ENCODE measurements around the gene TPP1.

Gene TPP1

DNA sequence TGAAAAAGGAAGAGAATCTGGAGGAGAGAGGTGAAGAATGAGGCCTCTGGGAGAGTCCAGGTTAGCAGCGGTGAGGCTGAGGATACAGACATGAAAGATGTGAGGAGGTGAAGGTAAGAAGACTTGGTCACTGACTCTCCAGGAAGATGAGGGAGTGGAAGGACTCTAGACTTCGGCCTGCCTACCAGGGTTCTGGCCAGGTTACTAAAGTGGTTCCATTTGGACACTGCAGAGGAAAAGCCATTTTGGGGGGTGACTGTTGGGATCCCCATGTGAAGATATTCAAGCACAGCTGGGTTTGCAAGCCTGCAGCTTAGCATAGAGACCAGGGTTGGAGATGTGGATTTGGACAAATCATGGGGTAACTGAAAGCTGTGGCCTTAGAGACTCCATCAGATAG is 28.6 kb upstream of the TPP1 start:
- DNase-seq (ENCODE audit: low read depth in 1 of 2, low spot score in 1 of 2), result no peak

DNA sequence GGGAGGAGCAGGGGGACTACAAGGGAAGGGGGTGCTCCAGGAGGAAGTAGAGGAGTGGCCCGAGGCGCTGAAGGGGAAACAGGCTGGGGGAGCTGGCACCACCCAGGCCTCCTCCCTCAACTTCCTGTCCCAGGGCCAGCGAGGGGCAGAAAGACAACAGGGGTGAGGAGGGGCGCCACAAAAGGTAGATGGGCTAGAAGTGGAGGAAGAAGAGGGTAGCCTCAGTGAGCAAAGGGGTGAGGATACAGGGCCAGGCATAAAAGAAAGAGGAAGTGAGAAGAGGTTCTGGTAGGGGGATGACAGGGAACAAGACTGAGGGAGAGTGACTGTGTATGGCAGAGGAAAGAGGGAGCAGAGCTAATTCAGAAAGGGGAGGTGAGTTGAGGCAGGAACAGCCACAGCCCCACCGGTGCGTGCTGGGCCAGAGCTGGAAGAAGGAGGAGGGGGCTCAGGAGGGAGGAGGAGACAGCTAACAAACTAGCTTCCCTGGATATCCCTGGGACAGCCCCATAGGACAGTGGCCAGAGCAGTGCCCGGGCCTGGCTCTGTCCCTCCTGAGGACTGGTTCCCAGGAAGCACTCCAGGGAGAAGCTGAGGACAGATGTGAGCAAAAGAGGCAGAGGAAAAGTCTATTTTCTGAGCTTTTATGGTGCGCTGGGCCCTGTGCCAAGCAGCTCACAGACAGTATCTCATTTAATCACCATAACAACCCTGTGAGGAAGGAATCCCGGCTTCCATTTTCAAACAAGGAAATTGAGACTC is 27.9 kb upstream of the TPP1 start:
- DNase-seq (ENCODE audit: low read depth in 1 of 2, low spot score in 1 of 2), result no peak

DNA sequence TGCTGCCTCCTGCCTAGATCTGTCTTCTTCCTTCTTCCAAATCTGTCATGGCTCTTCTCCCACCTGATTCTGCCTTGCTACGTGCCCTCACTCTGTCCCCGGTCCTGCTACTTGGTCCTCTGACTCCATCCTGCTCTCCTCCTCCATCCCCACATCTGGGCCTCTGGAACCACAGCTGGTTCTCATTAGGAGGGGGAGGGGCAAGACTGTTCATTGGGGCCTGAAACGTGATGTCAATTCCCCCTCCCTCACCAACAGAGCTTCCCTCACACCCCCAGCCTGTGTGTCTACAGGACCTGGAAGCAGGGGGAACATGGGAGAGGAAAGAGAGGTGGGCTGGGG is 27.3 kb upstream of the TPP1 start:
- DNase-seq (ENCODE audit: low read depth in 1 of 2, low spot score in 1 of 2), result no peak

DNA sequence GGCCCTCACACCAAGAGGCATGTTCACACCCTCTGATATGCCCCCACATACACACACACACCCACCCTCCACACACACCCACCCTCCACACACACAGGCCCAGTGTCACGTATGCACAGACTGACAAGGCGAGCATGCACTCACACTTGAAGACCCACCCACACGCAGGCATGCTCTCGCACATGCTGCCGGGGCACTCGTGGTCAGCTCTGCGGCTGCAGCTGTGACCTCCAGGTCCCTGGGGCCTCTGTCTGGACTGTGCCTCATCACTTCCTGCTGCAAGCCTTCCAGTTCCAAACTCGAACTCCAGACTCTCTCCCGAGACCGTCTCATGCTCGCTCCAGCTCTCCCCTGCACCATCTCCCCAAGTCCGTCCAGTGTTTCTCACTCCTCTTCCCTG is 26.8 kb upstream of the TPP1 start:
- DNase-seq (ENCODE audit: low read depth in 1 of 2, low spot score in 1 of 2), result no peak

DNA sequence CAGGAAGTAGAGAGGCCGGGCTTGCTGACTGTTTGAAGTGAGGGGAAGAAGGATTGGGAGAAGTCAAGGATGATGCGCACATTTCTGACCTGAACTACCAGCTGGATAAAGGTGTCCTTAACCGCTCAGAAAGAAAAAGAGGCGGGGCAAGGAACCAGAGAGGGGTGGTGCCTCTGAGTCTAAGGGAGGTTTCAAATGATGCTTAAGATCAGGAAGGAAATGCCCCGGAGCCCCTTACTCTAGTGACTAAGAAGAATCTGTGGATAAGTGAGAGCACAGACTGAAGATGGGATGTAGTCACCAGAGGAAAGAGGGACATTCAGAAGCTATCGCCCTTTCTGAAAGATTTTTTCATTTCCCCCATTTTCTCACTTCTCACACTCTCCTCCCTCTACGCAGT is 23.7 kb upstream of the TPP1 start:
- no peak for DNase-seq (ENCODE audit: low read depth in 1 of 2, low spot score in 1 of 2)

DNA sequence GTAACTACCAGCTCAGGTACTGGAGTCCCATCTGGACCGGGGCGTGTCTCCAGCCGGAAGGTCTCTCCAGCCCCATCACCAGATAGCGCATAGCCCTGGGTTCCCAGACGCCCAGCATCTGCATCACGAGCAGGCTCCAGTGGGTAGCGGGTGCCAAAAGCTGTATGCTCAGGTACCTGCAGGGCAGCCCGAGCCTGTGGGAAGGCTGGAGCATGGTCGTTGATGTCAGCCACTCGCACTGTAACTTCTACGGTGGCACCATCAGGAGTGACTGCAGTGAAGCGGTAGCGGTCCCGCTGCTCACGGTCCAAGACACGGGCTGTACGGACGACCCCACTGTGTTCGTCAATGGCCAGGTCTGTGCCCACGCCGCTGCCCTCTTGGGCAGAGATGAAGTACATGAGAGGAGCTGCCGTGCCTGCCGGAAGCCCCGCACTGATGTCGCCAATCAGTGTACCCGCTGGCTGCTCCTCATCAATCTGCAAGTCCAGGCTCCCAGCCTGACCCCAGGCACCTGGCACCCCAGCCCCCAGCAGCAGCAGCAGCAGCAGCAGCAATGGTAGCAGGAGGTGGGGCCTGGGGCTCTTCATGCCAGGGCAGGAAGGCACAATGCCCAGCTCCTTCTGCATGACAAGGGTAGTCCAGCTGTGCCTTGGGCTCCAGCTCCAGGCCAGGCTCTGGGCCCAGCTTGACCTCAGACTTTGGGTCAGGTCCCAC is 21.9 kb upstream of the TPP1 start:
- DNase-seq (ENCODE audit: low read depth in 1 of 2, low spot score in 1 of 2), result no peak

DNA sequence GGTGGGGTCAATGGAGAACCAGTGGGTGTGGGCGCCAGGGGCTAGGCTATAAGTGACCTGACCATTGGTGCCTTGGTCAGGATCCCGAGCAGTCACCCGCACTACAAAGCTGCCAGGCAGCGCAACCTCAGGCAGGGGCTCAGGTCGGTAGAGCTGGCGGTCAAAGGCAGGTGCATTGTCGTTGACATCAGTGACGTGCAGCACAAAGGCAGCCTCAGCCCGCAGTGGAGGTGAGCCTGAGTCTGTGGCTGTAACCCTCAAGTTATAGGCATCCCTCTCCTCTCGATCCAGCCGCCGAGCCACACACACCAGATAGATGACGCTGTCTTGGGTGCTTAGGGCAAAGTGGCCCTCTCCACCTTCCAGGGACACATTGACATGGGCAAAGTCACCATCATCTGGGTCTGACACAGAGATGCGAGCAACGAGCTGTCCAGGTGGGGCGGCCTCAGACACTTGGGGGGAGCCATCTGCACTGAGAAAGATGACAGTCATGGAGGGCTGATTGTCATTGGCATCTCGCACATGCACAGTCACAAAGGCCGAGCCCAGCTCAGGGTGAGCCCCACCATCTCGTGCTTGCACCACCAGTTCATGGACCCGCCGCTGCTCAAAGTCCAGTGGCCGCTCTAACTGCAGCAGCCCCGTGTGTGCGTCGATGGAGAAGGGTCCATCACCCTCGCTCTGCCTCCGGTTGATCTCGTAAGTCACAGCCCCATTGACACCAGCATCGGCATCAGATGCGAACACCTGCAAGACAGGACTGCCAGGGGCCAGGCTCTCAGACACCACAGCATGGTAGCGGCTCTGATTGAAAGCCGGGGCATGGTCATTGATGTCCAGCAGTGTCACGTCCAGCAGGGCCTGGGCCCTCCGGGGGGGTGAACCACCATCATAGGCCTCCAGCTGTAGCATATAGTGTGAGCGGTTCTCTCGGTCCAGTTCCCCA is 21.1 kb upstream of the TPP1 start:
- DNase-seq (ENCODE audit: low read depth in 1 of 2, low spot score in 1 of 2), result no peak

DNA sequence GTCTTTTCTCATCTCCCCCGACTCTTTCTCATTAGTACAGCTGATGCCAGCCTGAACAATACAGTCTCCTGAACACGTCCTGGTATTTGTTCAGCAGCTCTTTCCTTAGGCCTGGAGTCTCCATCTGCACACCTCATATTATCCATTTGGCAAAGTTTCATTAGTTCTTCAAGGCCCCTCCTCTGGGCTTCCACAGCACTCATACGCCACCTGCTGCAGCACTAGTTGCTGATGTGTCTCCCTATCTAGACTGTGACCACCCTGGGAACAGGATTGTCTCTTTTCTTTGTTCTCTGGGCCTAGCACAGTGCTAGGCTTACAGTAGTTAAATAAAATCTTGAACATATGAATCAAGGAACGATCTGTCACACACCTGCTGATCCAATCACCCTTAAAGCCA is 19.2 kb upstream of the TPP1 start:
- no peak for DNase-seq (ENCODE audit: low read depth in 1 of 2, low spot score in 1 of 2)

DNA sequence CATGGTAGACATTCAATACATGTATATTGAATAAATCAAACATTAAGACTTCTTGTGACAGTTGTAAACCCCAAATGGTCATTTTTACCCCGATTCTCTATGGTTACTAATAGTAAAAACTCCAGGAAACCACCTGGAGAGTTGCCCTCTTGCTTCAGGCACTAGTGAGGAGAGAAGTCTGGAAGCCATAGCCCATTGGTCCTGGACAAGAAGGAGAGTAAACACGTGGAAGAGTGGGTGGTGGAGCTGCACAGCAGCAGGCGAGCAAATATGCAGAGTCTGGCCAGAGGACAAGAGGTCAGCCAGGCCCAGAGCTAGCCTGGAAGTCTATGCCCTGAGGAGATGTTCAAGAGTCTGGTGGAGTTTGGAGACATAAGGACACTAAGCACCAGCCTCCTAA is 18.6 kb upstream of the TPP1 start:
- DNase-seq (ENCODE audit: low read depth in 1 of 2, low spot score in 1 of 2), result no peak

DNA sequence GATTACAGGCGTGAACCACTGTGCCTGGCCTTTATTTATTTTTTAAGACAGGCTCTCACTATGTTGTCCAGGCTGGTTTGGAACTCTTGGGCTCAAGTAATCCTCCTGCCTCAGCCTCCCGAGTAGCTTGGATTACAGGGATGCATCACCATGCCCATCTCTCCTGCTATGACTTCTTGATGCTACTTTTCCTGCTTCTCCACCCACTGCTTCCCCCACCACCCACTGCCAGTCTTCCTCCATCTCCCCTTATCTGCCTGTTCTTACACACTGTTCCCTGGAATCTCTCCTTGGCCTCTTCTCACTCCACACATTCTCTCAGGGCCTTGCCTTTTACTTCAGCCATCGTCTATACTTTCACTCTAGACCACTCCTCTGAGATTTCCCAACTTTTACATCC is 17.3 kb upstream of the TPP1 start:
- no peak for DNase-seq (ENCODE audit: low read depth in 1 of 2, low spot score in 1 of 2)

DNA sequence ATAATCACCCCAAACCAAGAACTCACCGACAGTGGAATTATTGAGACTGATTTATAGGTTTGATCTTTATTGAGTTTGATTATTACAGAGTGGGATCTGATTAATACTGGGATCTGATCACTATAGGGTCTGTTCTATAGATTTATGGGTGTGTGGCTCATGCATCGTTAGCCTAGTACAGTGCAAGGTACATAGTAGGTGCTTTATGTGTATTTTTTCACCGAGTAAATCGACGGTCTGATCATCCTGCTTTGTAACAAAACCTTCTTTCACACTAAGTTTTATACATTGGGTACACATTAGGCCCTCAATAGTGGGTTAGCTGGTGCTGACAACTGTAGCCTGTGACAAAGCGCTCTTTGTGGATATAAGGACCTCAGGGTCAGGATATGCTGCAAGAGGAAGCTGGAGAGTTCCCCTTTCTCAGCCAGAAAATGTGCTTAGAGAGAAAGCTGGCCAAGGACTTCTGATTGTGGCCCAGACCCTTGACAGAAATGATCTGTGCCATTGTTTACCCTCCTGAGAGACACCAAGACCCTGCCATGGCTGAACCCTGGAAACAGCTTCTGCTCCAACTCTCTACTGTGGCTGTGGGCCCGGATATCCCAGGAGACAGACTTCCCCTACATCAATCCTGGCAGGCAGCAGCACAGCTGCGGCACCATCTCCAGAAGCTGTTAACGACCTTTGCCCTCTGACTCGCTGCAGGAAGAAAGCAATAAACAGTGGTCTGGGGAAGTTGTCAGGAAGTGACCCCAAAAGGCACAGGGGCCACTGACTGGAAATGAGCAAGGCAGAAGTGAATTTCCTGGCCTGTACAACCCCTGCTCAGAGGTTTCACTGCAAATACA is 16.1 kb upstream of the TPP1 start:
- DNase-seq (ENCODE audit: low read depth in 1 of 2, low spot score in 1 of 2), result no peak

DNA sequence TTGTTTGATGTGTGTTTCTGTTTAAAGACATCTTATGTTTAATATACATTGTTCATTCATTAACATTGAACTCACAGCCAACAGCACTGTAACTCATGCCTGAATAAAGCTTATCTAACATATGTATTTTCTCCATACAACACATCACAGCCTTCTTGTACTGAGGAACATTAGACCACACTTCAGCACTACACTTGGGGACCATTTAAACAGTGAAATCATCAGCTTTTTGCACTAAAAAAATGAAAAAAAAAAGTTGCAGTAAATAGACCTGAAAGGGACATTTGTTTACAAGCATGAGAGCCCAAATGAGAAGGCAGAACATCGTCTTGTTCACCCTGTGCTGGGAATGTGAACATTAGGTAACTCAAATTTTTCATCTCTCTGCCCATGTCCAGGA is 15.3 kb upstream of the TPP1 start:
- DNase-seq (ENCODE audit: low read depth in 1 of 2, low spot score in 1 of 2), result no peak

DNA sequence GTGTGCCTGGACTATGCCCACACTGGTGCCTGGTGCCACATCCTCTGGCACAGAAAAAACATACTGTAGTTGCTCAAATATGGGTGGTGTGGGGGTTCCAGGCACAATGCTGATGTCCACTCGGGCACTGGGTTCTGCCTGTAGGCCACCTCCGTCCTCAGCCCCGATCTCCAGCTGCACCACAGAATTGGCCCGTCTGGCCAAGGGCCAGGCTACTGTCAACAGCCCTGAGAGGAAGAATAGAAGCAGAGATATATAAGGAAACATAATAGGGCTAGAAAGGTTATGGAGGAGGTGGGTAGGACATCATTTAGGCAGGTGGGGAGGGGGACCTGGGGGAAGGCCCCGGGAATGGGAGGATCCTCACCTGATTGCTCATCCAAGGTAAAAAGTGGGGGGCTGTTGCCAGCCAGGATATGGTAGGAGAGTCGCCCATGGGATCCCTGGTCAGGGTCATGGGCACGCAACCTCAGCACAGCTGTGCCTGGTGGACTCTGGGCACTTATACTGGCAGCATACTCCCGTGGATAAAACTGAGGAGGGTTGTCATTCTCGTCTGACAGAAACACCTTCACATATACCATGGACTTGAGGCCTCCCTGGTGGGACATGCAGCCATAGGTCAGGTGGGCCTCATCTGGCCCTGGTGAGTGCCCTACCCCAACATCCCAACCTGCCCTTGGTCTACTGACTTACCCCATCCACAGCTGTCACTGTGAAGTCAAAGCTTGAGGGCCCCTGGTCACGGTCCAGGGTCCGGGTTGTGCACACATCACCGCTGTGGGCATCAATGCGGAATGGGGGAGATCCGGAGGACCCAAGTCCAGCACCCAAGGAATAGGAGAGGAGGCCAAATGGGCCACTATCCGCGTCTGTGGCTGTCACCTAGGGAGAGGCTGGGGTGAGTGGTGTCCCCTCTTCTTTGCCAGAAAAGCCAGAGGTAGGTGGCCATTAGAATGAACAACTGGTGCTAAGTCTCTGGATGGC is 14.5 kb upstream of the TPP1 start:
- no peak for DNase-seq (ENCODE audit: low read depth in 1 of 2, low spot score in 1 of 2)

DNA sequence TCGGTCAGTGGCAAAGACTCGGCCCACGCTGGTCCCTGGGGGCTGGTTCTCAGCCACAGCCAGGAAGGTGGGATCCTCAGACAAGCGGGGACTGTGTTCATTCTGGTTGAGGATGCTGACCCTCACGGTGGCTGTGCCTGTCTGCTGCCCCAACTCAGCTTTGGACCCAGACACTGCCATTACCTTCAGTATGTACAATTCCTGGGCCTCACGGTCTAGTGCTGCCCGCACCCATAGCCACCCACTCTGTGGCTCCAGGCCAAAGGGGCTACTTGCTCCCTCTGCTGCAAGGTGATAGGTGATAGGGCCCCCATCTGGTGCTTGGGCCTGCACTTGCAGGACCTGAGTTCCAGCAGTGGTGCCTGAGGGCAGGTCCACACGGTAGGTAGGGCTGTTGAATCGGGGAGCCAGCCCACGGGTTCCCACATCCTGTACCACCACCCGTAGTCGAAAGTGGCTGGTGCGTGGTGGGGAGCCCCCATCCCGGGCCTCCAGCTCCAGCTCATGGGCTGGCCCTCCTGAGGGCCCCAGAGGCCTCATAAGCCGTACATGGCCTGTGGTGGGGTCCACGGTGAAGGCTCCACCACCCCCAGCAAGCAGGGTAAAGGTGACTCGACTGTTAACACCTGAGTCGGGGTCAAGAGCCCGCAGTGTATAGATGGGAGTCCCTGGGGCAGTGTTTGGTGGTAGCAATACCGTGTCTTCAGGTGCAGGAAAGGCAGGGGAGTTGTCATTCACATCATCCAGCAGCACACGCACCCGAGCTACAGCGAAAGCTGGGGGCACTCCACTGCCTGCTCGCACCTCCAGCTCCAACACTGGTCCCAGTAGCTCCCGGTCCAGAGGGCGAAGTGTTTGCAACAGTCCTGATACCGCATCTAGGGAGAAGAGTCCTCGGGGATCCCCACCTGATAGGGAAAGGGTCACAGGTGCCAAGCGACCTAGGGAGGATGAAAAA is 13.2 kb upstream of the TPP1 start:
- no peak for DNase-seq (ENCODE audit: low read depth in 1 of 2, low spot score in 1 of 2)

DNA sequence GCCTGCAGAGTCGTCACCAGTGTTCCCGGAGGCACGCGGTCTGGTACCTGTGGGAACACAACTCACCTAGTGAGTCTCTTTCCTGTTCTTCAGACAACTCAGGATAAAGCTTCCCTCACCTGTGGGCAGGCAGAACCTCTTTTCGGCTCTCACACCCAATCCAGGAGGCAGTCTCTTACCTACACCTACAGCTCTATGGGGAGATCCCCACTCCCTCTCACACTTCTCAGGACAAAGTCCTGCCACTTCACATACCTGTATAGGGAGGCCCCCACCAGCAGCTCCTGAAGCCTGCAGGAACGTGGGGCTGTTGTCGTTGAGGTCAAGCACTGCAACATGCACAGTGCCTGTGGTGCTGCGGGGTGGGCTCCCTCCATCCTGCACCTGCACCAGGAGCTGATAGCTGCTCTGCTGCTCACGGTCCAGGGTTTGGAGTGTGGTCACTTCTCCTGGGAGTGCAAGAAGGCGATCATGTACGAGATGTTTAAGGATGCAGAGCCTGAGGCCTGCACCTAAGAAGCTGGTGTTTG is 12.2 kb upstream of the TPP1 start:
- no peak for DNase-seq (ENCODE audit: low read depth in 1 of 2, low spot score in 1 of 2)

DNA sequence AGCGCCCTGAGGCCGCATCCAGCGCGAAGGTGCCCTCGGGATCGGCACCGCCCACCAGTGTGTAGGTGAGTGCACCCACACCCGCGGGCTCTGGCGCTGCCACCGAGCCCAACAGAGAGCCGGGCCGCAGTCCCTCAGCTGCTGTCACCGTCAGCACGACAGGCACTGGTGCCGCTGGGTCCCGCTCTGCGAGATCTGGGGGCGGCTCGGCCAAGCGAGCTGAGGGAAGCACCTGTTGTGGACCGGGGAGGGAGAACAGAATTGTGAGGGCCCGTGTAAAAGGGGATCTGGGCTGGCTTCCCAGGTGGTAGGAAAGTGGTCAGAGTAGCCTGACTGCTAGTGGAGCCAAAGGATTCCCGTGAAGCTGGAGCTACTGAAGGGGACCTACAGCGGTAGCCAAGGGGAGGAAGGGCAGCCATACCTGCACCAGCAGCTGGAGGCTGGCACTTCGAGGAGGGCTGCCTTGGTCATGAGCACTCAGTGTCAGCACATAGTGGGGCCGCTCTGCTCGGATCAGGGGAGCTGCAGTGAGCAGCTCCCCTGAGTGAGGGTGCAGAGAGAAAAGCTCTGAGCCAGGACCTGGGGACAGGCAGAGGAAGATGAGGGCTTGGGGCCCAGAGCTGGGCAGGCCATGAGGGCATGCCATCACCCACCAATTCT is 11.5 kb upstream of the TPP1 start:
- no peak for DNase-seq (ENCODE audit: low read depth in 1 of 2, low spot score in 1 of 2)

DNA sequence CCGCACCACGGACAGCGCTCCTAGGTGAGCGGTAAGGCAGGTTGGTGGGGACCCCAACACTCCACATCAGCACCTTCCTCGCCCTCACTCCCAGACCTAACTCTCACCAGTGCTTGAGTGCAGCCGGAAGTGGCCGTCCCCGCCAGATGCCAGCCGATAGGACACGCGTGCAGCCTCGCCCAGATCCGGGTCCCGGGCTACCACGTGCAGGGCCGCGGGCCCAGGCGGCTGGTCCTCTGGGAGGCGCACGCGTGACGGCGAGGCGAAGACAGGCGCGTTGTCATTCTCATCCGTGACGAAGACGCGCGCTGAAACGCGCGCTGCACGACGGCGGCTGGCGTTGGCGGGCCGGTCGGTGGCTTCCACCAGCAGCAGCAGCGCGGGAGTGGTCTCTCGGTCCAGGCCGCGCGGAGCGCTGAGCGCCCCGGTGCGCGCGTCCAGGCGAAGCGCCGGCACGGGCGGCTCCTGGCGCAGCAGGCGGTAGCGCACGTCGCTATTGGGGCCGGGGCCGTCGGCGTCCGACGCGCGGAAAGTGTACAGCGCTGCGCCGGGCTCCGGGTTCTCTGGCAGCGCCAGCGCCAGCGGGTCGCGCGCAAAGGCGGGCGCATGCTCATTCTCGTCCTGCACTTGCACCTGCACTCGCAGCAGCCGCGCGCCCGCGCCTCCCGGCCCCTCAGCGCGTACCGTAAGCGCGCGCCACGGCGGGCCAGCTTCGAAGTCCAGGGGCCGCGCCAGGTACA is 10.8 kb upstream of the TPP1 start:
- no peak for DNase-seq (ENCODE audit: low read depth in 1 of 2, low spot score in 1 of 2)

Measured in activated CD4-positive, alpha-beta T cell treated with anti-CD3 and anti-CD28 coated beads, Interleukin-2, amount 50 U/mL, for 24 hours (primary cell).